SHP77 treated with DMSO at 0.1 percent for 48 hours (cell line): ENCODE data around the gene HELZ.
"Not testable (repeated sequence)": the region's sequence is repeated elsewhere in the genome, so short reads cannot be mapped to it uniquely, and the experiment has no call there.

Experiments
- DNase-seq: peaks from one replicate; lab custom pipeline; 2025; lab: John Stamatoyannopoulos, UW

Gene HELZ

GRCh38 chr17:67181825-67182224 lies 63.2 kb downstream of the HELZ start:
- DNase-seq = no peak

- no peak for DNase-seq
These were observed 64.7 kb downstream of the HELZ start for GRCh38 chr17:67180275-67180674.

GRCh38 chr17:67178555-67178954 lies 66.4 kb downstream of the HELZ start:
- DNase-seq = no peak

- DNase-seq = no peak
These were observed 67.3 kb downstream of the HELZ start for GRCh38 chr17:67177732-67178131.

- no peak for DNase-seq
These were observed 70.8 kb downstream of the HELZ start for GRCh38 chr17:67174190-67174589.

- no peak for DNase-seq
These were observed 73.4 kb downstream of the HELZ start for GRCh38 chr17:67171560-67171959.

GRCh38 chr17:67168496-67168895 lies 76.5 kb downstream of the HELZ start:
- DNase-seq = no peak

- DNase-seq = no peak
These were observed 79.8 kb downstream of the HELZ start for GRCh38 chr17:67165201-67165600.

- DNase-seq = no peak
These were observed 80.7 kb downstream of the HELZ start for GRCh38 chr17:67164302-67164701.

GRCh38 chr17:67162771-67163170 lies 82.2 kb downstream of the HELZ start:
- no peak for DNase-seq

GRCh38 chr17:67161573-67161972 lies 83.4 kb downstream of the HELZ start:
- no peak for DNase-seq

- DNase-seq = no peak
These were observed 84.2 kb downstream of the HELZ start for GRCh38 chr17:67160791-67161190.

- no peak for DNase-seq
These were observed 87.0 kb downstream of the HELZ start for GRCh38 chr17:67157732-67158639.

- no peak for DNase-seq
These were observed 88.5 kb downstream of the HELZ start for GRCh38 chr17:67156269-67157199.

GRCh38 chr17:67152824-67153223 lies 92.2 kb downstream of the HELZ start:
- no peak for DNase-seq

- no peak for DNase-seq
These were observed 93.3 kb downstream of the HELZ start for GRCh38 chr17:67151717-67152116.

- no peak for DNase-seq
These were observed 94.2 kb downstream of the HELZ start for GRCh38 chr17:67150826-67151225.

- no peak for DNase-seq
These were observed 96.6 kb downstream of the HELZ start for GRCh38 chr17:67148352-67148751.

GRCh38 chr17:67145183-67145805 lies 99.7 kb downstream of the HELZ start:
- DNase-seq = no peak

- no peak for DNase-seq
These were observed 101.7 kb downstream of the HELZ start for GRCh38 chr17:67143318-67143717.

- DNase-seq = not testable (repeated sequence)
These were observed 103.0 kb downstream of the HELZ start for GRCh38 chr17:67142030-67142429.
